ENCODE measurements around the gene CXCL13. TPM values are rescaled to one million over a fixed set of nuclear protein-coding genes. Genes with fewer than 3 reads are reported as not detected.

Gene CXCL13
- total RNA-seq, 1 experiment from 2014 or later = not detected

DNA sequence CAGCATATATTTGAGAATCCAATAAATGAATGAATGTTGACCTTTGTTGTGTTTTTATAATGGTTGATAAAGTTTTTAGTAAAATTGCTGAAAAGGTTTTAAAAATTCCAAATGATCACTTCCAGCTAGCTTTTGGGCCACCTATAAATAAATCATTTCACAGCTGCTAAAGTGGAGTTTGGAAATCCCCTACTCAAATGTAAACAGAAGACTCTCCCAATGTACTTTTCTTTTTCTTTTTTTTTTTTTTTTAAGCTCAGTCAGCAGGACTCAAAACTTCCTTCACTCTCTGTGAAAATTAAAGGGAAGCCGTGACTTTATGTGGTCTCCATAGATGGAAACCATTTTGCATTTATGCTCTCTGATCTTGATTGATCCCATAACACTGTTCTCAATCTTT, 45.2 kb downstream of the CXCL13 start:
- BruUV-seq (replicated peaks) = no TSS peak
- ChIA-PET CTCF (interaction anchor here (0.5 kb wide), 1 partner anchor 306 kb away, joined by 3 read pairs; no protein-coding TSS in a partner anchor), POLR2A (ENCODE audit: unreplicated experiment) (no interaction called here)
- Histone ChIP-seq H3K36me3 (ENCODE audit: low read depth) (no peaks in the 10 kb centered on the region), H3K79me2 (ENCODE audit: low read depth) (no peaks in the 10 kb centered on the region), H2AFZ (no peak overlapping the region), H3F3A (ENCODE audit: insufficient read depth, low read depth) (no peaks in the 10 kb centered on the region), H4K20me1 (ENCODE audit: insufficient read depth) (no peaks in the 10 kb centered on the region), H3K27me3 (ENCODE audit: insufficient read depth, low read depth) (no peaks in the 10 kb centered on the region), H3K4me1 (replicated peaks; ENCODE audit: insufficient read depth) (no peaks in the 10 kb centered on the region), H3K4me2 (no peak overlapping the region), H3K27ac (no peak overlapping the region), H3K9me2 (ENCODE audit: insufficient read depth) (no peaks in the 10 kb centered on the region), H3K9me3 (ENCODE audit: insufficient read depth, low read depth) (no peaks in the 10 kb centered on the region), H3K4me3 (no peak overlapping the region)
- TF ChIP-seq, protein P1, sequence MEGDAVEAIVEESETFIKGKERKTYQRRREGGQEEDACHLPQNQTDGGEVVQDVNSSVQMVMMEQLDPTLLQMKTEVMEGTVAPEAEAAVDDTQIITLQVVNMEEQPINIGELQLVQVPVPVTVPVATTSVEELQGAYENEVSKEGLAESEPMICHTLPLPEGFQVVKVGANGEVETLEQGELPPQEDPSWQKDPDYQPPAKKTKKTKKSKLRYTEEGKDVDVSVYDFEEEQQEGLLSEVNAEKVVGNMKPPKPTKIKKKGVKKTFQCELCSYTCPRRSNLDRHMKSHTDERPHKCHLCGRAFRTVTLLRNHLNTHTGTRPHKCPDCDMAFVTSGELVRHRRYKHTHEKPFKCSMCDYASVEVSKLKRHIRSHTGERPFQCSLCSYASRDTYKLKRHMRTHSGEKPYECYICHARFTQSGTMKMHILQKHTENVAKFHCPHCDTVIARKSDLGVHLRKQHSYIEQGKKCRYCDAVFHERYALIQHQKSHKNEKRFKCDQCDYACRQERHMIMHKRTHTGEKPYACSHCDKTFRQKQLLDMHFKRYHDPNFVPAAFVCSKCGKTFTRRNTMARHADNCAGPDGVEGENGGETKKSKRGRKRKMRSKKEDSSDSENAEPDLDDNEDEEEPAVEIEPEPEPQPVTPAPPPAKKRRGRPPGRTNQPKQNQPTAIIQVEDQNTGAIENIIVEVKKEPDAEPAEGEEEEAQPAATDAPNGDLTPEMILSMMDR (conservative IDR thresholded peaks at IDR 0.05) = no peak
- TF ChIP-seq EZH2 (IDR thresholded peaks at IDR 0.05; ENCODE audit: low read depth) = no peak
- intact Hi-C loops (cut with micrococcal nuclease; ENCODE audit: unreplicated experiment) = no loop called here
- no peak for DNase-seq

- POLR2A ChIA-PET (ENCODE audit: unreplicated experiment) = no interaction called here
- no TSS peak for BruUV-seq (replicated peaks)
Observed at GRCh38 chr4:77651820-77652219, 46.2 kb downstream of the CXCL13 start.

DNA sequence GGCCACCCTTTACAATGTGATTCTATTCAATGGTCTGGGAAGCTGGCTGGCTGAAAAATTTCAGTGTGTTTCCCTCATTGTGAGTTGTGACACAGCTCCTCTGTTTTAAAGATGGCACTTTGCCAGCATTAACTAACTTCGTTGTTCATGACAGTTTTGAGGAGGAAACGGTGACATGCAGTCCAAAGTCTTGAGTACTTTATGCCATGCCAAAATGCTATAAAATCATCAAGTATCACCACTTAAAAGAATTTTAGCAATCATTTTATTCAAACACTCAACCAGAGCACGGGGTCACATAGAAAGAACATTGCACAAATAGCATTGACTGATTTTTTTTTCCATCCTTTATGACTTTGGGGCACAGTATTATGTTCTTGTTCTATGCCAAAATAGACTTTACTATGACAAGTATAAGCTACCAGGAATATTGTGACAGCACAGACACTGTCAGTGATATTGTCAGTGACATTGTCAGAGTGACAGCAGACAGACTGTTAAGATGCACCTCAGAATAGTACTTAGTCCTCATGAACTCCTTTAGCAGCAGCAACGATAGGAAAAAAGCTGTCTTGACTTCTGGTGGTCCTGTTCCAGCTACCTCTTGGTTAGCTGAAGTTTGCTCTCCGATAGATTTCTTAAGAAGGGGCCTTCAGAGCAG, 46.7 kb downstream of the CXCL13 start:
- no peaks in the 10 kb centered on the region for H3K36me3 ChIP-seq (ENCODE audit: low read depth)
- POLR2A ChIA-PET (ENCODE audit: unreplicated experiment) = no interaction called here
- CTCF ChIA-PET = no interaction called here
- no TSS peak for BruUV-seq (replicated peaks)
- TF ChIP-seq EZH2 (IDR thresholded peaks at IDR 0.05; ENCODE audit: low read depth) = no peak
- TF ChIP-seq, protein P1 (conservative IDR thresholded peaks at IDR 0.05) = no peak
- intact Hi-C loops (cut with micrococcal nuclease; ENCODE audit: unreplicated experiment) = no loop called here
- no peaks in the 10 kb centered on the region for H3K79me2 ChIP-seq (ENCODE audit: low read depth)
- no peaks in the 10 kb centered on the region for H3K27me3 ChIP-seq (ENCODE audit: insufficient read depth, low read depth)
- H3K4me2 ChIP-seq = no peak overlapping the region
- no peaks in the 10 kb centered on the region for H3K4me1 ChIP-seq (replicated peaks; ENCODE audit: insufficient read depth)
- H3K9me3 ChIP-seq (ENCODE audit: insufficient read depth, low read depth) = no peaks in the 10 kb centered on the region
- no peak overlapping the region for H2AFZ ChIP-seq
- DNase-seq = no peak
- no peak overlapping the region for H3K4me3 ChIP-seq
- no peaks in the 10 kb centered on the region for H4K20me1 ChIP-seq (ENCODE audit: insufficient read depth)
- no peaks in the 10 kb centered on the region for H3K9me2 ChIP-seq (ENCODE audit: insufficient read depth)
- no peak overlapping the region for H3K27ac ChIP-seq
- no peaks in the 10 kb centered on the region for H3F3A ChIP-seq (ENCODE audit: insufficient read depth, low read depth)

More at GRCh38 chr4:77651820-77652219, 46.2 kb downstream of the CXCL13 start:
- no peaks in the 10 kb centered on the region for H3F3A ChIP-seq (ENCODE audit: insufficient read depth, low read depth)
- DNase-seq = no peak
- H3K36me3 ChIP-seq (ENCODE audit: low read depth) = no peaks in the 10 kb centered on the region
- no peaks in the 10 kb centered on the region for H3K9me3 ChIP-seq (ENCODE audit: insufficient read depth, low read depth)
- no peaks in the 10 kb centered on the region for H3K27me3 ChIP-seq (ENCODE audit: insufficient read depth, low read depth)
- no peak overlapping the region for H3K4me3 ChIP-seq
- CTCF ChIA-PET = no interaction called here
- H4K20me1 ChIP-seq (ENCODE audit: insufficient read depth) = no peaks in the 10 kb centered on the region
- H3K9me2 ChIP-seq (ENCODE audit: insufficient read depth) = no peaks in the 10 kb centered on the region
- no peaks in the 10 kb centered on the region for H3K79me2 ChIP-seq (ENCODE audit: low read depth)
- H3K4me2 ChIP-seq = no peak overlapping the region
- H3K4me1 ChIP-seq (replicated peaks; ENCODE audit: insufficient read depth) = no peaks in the 10 kb centered on the region
- intact Hi-C loops (cut with micrococcal nuclease; ENCODE audit: unreplicated experiment) = no loop called here
- TF ChIP-seq EZH2 (IDR thresholded peaks at IDR 0.05; ENCODE audit: low read depth) = no peak
- TF ChIP-seq, protein P1 (conservative IDR thresholded peaks at IDR 0.05) = no peak
- H3K27ac ChIP-seq = no peak overlapping the region
- no peak overlapping the region for H2AFZ ChIP-seq

Data from PC-9 (cell line).